ENCODE measurements around the gene MYH14. TPM values are rescaled to one million over a fixed set of nuclear protein-coding genes. Genes with fewer than 3 reads are reported as not detected.
"Not testable (repeated sequence)": the region's sequence is repeated elsewhere in the genome, so short reads cannot be mapped to it uniquely, and the experiment has no call there.

The MYH14 gene
- total RNA-seq, 4 donors from 2014 or later = 110 to 329 (median 202) TPM

DNA sequence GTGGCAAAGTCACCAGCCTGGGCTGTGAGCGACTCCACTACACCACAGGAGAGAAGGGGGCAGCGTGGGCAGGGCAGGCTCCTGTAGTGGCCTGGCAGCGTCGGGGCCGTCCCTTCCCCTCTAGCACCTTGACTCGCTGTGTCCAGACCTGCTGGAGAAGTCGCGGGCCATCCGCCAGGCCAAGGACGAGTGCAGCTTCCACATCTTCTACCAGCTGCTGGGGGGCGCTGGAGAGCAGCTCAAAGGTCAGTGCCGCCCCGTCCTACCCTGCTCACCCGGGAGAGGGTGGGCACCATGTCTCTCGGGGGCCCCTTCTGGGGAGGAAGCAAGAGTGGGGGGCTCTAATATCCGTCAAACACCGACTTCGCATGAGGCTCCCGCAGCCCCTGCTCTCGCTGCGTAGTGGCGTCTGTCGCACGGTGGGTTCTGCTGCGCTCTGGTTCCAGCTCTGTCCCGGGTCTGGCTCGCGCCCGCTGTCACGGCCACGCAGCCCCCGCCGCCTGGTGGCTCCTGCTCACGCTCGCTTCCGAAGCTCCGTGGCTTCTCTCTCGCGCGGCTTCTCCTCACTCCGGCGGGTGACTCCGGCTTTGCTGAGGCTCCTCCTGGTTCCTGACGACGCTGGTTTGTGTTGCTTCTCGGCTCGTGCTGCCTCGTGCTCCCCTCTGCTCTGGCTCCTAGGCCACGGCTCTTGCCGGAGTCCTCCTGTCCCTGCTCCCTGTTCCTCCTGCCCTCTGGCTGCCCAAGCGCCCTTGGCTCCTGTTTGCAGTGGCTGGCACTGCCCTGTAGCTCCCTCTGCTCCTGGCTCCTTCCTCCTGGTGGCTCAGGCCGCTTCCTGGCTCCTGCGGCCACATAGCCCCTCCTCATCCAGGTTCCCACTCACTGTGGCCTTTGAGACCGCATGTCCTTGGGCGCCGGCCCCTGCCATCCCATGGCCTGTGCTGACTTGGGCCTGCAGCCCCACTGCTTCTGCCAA is 27.2 kb downstream of the MYH14 start:
- TF ChIP-seq, protein P1, sequence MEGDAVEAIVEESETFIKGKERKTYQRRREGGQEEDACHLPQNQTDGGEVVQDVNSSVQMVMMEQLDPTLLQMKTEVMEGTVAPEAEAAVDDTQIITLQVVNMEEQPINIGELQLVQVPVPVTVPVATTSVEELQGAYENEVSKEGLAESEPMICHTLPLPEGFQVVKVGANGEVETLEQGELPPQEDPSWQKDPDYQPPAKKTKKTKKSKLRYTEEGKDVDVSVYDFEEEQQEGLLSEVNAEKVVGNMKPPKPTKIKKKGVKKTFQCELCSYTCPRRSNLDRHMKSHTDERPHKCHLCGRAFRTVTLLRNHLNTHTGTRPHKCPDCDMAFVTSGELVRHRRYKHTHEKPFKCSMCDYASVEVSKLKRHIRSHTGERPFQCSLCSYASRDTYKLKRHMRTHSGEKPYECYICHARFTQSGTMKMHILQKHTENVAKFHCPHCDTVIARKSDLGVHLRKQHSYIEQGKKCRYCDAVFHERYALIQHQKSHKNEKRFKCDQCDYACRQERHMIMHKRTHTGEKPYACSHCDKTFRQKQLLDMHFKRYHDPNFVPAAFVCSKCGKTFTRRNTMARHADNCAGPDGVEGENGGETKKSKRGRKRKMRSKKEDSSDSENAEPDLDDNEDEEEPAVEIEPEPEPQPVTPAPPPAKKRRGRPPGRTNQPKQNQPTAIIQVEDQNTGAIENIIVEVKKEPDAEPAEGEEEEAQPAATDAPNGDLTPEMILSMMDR (IDR thresholded peaks at IDR 0.05) = no peak
- no peak for TF ChIP-seq POLR2A (IDR thresholded peaks at IDR 0.05)
- DNase-seq (ENCODE audit: low spot score in 2 of 2) = no peak
- intact Hi-C loops (cut with DNase I; ENCODE audit: low total_unique reads) = no loop called here
- no peak overlapping the region for H3K4me3 ChIP-seq (ENCODE audit: low read depth, poor library complexity, severe bottlenecking)
- WGBS, 2 donors = 68 to 73% methylated on average over 47 to 56 of the region's 56 CpGs

DNA sequence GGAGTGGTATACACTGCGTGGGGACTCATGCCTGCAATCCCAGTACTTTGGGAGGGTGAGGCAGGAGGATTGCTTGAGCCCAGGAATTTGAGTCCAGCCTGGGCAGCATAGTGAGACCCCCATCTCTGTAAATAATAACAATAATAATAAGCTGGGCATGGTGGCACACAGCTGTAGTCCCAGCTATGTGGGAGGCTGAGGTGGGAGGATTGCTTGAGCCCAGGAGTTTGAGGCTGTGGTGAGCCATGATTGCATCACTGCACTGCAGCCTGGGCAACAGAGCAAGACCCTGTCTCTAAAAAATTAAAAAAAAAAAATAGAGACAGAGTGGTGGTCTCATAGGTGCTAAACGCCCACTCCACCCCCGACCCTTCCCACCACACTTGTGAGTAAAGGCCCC is 28.0 kb downstream of the MYH14 start:
- 94 to 97% methylated on average over 3 of the region's 3 CpGs for WGBS, 2 donors
- DNase-seq (ENCODE audit: low spot score in 2 of 2); intact Hi-C loops (cut with DNase I; ENCODE audit: low total_unique reads); H3K4me3 ChIP-seq (ENCODE audit: low read depth, poor library complexity, severe bottlenecking): not testable (repeated sequence)

DNA sequence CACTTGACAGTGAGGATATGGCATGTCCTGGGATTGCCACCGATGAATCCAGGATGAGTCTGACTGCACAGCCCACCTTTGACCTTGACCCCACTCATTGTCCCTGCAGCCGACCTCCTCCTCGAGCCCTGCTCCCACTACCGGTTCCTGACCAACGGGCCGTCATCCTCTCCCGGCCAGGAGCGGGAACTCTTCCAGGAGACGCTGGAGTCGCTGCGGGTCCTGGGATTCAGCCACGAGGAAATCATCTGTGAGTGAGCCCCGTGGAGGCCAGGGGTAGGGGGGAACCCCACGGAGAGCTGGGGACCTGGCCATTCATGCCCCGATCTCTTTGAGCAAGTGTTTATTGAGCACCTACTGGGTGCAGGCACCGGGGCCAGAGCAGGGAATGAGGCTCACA is 28.4 kb downstream of the MYH14 start:
- no peak for DNase-seq (ENCODE audit: low spot score in 2 of 2)
- TF ChIP-seq, protein P1 (IDR thresholded peaks at IDR 0.05) = no peak
- no peak for TF ChIP-seq POLR2A (IDR thresholded peaks at IDR 0.05)
- 70 to 75% methylated on average over 16 of the region's 16 CpGs for WGBS, 2 donors
- H3K4me3 ChIP-seq (ENCODE audit: low read depth, poor library complexity, severe bottlenecking) = no peak overlapping the region
- intact Hi-C loops (cut with DNase I; ENCODE audit: low total_unique reads) = no loop called here

DNA sequence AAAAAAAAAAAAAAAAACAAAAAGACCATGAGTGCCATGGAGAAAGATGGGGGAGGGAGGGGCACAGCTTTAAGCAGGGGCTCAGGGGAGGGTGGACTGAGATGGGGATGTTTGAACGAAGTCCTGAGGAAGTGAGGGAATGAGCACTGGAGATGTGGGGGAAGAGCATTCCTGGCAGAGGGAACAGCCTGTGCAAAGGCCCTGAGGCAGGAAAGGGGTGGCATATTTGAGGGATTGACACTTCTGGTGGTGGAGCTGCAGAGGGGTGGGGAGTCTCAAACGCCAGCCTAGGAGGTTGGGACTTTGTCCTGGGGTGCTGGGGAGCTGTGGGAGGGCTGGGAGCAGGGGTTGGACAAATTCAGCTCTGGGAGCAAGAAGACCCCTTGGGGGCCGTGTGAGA is 29.2 kb downstream of the MYH14 start:
- DNase-seq (ENCODE audit: low spot score in 2 of 2) = no peak
- TF ChIP-seq, protein P1 (IDR thresholded peaks at IDR 0.05) = no peak
- TF ChIP-seq POLR2A (IDR thresholded peaks at IDR 0.05) = no peak
- intact Hi-C loops (cut with DNase I; ENCODE audit: low total_unique reads) = no loop called here
- H3K4me3 ChIP-seq (ENCODE audit: low read depth, poor library complexity, severe bottlenecking) = no peak overlapping the region
- 50 to 64% methylated on average over 3 of the region's 3 CpGs for WGBS, 2 donors

DNA sequence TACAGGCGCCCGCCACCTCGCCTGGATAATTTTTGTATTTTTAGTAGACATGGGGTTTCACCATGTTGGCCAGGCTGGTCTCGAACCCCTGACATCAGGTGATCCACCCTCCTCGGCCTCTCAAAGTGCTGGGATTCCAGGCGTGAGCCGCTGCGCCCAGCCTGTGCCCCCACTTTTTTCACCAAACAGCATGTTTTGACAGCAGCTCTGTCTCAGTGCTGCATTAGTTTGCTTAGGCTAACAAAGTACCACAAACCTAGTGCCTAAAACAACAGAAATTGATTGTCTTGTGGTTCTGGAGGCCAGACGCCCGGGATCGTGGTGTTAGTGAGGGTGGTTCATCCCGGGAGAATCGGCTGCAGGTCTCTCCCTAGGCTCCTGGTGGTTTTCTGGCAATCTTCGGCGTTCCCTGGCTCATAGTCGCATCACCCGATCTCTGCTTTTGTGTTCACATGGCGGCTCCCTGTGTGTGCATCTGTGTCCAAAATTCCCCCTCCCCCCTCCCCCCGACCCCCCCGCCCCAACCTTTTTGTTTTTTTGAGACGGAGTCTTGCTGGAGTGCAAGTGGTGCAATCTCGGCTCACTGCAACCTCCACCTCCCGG is 30.0 kb downstream of the MYH14 start:
- intact Hi-C loops (cut with DNase I; ENCODE audit: low total_unique reads) = no loop called here
- DNase-seq (ENCODE audit: low spot score in 2 of 2) = no peak
- TF ChIP-seq POLR2A (IDR thresholded peaks at IDR 0.05) = no peak
- TF ChIP-seq, protein P1 (IDR thresholded peaks at IDR 0.05) = no peak
- WGBS, 2 donors = 70 to 74% methylated on average over 23 of the region's 23 CpGs
- H3K4me3 ChIP-seq (ENCODE audit: low read depth, poor library complexity, severe bottlenecking) = no peak overlapping the region

DNA sequence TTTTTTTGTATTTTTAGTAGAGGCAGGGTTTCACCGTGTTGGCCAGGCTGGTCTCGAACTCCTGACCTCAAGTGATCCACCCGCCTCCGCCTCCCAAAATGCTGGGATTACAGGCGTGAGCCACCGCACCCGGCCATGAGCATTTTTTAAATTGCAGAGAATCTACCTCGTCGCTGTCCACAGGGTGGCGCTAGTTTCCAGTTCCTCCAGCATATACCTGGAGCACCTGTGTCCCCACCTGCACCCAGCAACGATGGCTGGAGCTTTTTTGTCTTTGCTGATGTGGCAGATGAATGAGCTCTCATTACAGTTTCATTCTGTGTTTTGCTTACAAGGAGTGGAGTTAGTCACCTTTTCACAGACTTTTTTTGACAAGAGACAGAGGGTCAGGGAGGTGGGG is 34.1 kb downstream of the MYH14 start:
- intact Hi-C loops (cut with DNase I; ENCODE audit: low total_unique reads); DNase-seq (ENCODE audit: low spot score in 2 of 2); H3K4me3 ChIP-seq (ENCODE audit: low read depth, poor library complexity, severe bottlenecking): not testable (repeated sequence)
- WGBS, 2 donors = 49 to 52% methylated on average over 11 of the region's 11 CpGs
